ENCODE measurements around the gene COL28A1.

Gene COL28A1

GRCh38 chr7:7330997-7331396, 204.7 kb downstream of the COL28A1 start:
- Mint-ChIP-seq H3K36me3 (ENCODE audit: low read depth) (no peaks in the 10 kb centered on the region), H3K27ac (no peak overlapping the region), H3K4me3 (no peak overlapping the region), H3K27me3 (peaks cover 2% of the 10 kb centered on the region), H3K9me3 (peaks cover 4% of the 10 kb centered on the region), H3K4me1 (ENCODE audit: low read depth) (no peaks in the 10 kb centered on the region)
- intact Hi-C loops (cut with micrococcal nuclease) = no loop called here

GRCh38 chr7:7329326-7329725, 206.3 kb downstream of the COL28A1 start:
- Mint-ChIP-seq H3K4me1 (ENCODE audit: low read depth) (no peaks in the 10 kb centered on the region), H3K4me3 (no peak overlapping the region), H3K9me3 (no peaks in the 10 kb centered on the region), H3K36me3 (ENCODE audit: low read depth) (no peaks in the 10 kb centered on the region), H3K27me3 (peaks cover 3% of the 10 kb centered on the region), H3K27ac (no peak overlapping the region)
- intact Hi-C loops (cut with micrococcal nuclease) = no loop called here

GRCh38 chr7:7327423-7327822, 208.2 kb downstream of the COL28A1 start:
- no peaks in the 10 kb centered on the region for H3K4me1 Mint-ChIP-seq (ENCODE audit: low read depth)
- no peaks in the 10 kb centered on the region for H3K9me3 Mint-ChIP-seq
- intact Hi-C loops (cut with micrococcal nuclease) = no loop called here
- peaks cover 3% of the 10 kb centered on the region for H3K27me3 Mint-ChIP-seq
- H3K27ac Mint-ChIP-seq = no peak overlapping the region
- H3K4me3 Mint-ChIP-seq = no peak overlapping the region
- no peaks in the 10 kb centered on the region for H3K36me3 Mint-ChIP-seq (ENCODE audit: low read depth)

- Mint-ChIP-seq H3K4me1 (ENCODE audit: low read depth) (no peaks in the 10 kb centered on the region), H3K36me3 (ENCODE audit: low read depth) (no peaks in the 10 kb centered on the region), H3K4me3 (no peak overlapping the region), H3K27ac (no peak overlapping the region), H3K27me3 (peaks cover 3% of the 10 kb centered on the region), H3K9me3 (no peaks in the 10 kb centered on the region)
- intact Hi-C loops (cut with micrococcal nuclease) = no loop called here
Observed at GRCh38 chr7:7324698-7325097, 211.0 kb downstream of the COL28A1 start.

- Mint-ChIP-seq H3K27ac (no peak overlapping the region), H3K4me3 (no peak overlapping the region), H3K9me3 (no peaks in the 10 kb centered on the region), H3K4me1 (ENCODE audit: low read depth) (no peaks in the 10 kb centered on the region), H3K36me3 (ENCODE audit: low read depth) (no peaks in the 10 kb centered on the region), H3K27me3 (peaks cover 3% of the 10 kb centered on the region)
- intact Hi-C loops (cut with micrococcal nuclease) = no loop called here
Observed at GRCh38 chr7:7323921-7324320, 211.8 kb downstream of the COL28A1 start.

GRCh38 chr7:7323352-7323751, 212.3 kb downstream of the COL28A1 start:
- H3K4me1 Mint-ChIP-seq (ENCODE audit: low read depth) = no peaks in the 10 kb centered on the region
- no peaks in the 10 kb centered on the region for H3K9me3 Mint-ChIP-seq
- peaks cover 2% of the 10 kb centered on the region for H3K27me3 Mint-ChIP-seq
- H3K27ac Mint-ChIP-seq = no peak overlapping the region
- no peak overlapping the region for H3K4me3 Mint-ChIP-seq
- no peaks in the 10 kb centered on the region for H3K36me3 Mint-ChIP-seq (ENCODE audit: low read depth)
- intact Hi-C loops (cut with micrococcal nuclease) = no loop called here

- Mint-ChIP-seq H3K4me3 (no peak overlapping the region), H3K4me1 (ENCODE audit: low read depth) (no peaks in the 10 kb centered on the region), H3K27ac (no peak overlapping the region), H3K36me3 (ENCODE audit: low read depth) (no peaks in the 10 kb centered on the region), H3K9me3 (no peaks in the 10 kb centered on the region), H3K27me3 (peaks cover 1% of the 10 kb centered on the region)
- intact Hi-C loops (cut with micrococcal nuclease) = no loop called here
Observed at GRCh38 chr7:7321681-7322080, 214.0 kb downstream of the COL28A1 start.

GRCh38 chr7:7318601-7319000, 217.1 kb downstream of the COL28A1 start:
- intact Hi-C loops (cut with micrococcal nuclease) = no loop called here
- no peaks in the 10 kb centered on the region for H3K36me3 Mint-ChIP-seq (ENCODE audit: low read depth)
- H3K27ac Mint-ChIP-seq = no peak overlapping the region
- H3K4me3 Mint-ChIP-seq = no peak overlapping the region
- H3K9me3 Mint-ChIP-seq = no peaks in the 10 kb centered on the region
- H3K27me3 Mint-ChIP-seq = no peaks in the 10 kb centered on the region
- H3K4me1 Mint-ChIP-seq (ENCODE audit: low read depth) = no peaks in the 10 kb centered on the region

GRCh38 chr7:7317850-7318249, 217.8 kb downstream of the COL28A1 start:
- H3K27me3 Mint-ChIP-seq = no peaks in the 10 kb centered on the region
- intact Hi-C loops (cut with micrococcal nuclease) = no loop called here
- no peaks in the 10 kb centered on the region for H3K9me3 Mint-ChIP-seq
- H3K4me1 Mint-ChIP-seq (ENCODE audit: low read depth) = no peaks in the 10 kb centered on the region
- no peak overlapping the region for H3K4me3 Mint-ChIP-seq
- no peaks in the 10 kb centered on the region for H3K36me3 Mint-ChIP-seq (ENCODE audit: low read depth)
- H3K27ac Mint-ChIP-seq = no peak overlapping the region

GRCh38 chr7:7315851-7316250, 219.8 kb downstream of the COL28A1 start:
- Mint-ChIP-seq H3K4me3 (no peak overlapping the region), H3K4me1 (ENCODE audit: low read depth) (no peaks in the 10 kb centered on the region), H3K27me3 (no peaks in the 10 kb centered on the region), H3K27ac (no peak overlapping the region), H3K9me3 (no peaks in the 10 kb centered on the region), H3K36me3 (ENCODE audit: low read depth) (no peaks in the 10 kb centered on the region)
- intact Hi-C loops (cut with micrococcal nuclease) = no loop called here

- intact Hi-C loops (cut with micrococcal nuclease) = no loop called here
- no peak overlapping the region for H3K4me3 Mint-ChIP-seq
- H3K36me3 Mint-ChIP-seq (ENCODE audit: low read depth) = no peaks in the 10 kb centered on the region
- no peaks in the 10 kb centered on the region for H3K9me3 Mint-ChIP-seq
- peaks cover 2% of the 10 kb centered on the region for H3K27me3 Mint-ChIP-seq
- no peak overlapping the region for H3K27ac Mint-ChIP-seq
- no peaks in the 10 kb centered on the region for H3K4me1 Mint-ChIP-seq (ENCODE audit: low read depth)
Observed at GRCh38 chr7:7312323-7312722, 223.3 kb downstream of the COL28A1 start.

- H3K4me1 Mint-ChIP-seq (ENCODE audit: low read depth) = no peaks in the 10 kb centered on the region
- no peaks in the 10 kb centered on the region for H3K36me3 Mint-ChIP-seq (ENCODE audit: low read depth)
- H3K27me3 Mint-ChIP-seq = peaks cover 2% of the 10 kb centered on the region
- intact Hi-C loops (cut with micrococcal nuclease) = no loop called here
- H3K27ac Mint-ChIP-seq = no peak overlapping the region
- no peak overlapping the region for H3K4me3 Mint-ChIP-seq
- H3K9me3 Mint-ChIP-seq = no peaks in the 10 kb centered on the region
Observed at GRCh38 chr7:7311001-7311400, 224.7 kb downstream of the COL28A1 start.

- Mint-ChIP-seq H3K36me3 (ENCODE audit: low read depth) (no peaks in the 10 kb centered on the region), H3K4me1 (ENCODE audit: low read depth) (peaks cover 7% of the 10 kb centered on the region), H3K27ac (no peak overlapping the region), H3K9me3 (no peaks in the 10 kb centered on the region), H3K27me3 (peaks cover 2% of the 10 kb centered on the region), H3K4me3 (no peak overlapping the region)
- intact Hi-C loops (cut with micrococcal nuclease) = no loop called here
Observed at GRCh38 chr7:7309203-7309602, 226.5 kb downstream of the COL28A1 start.
